Measurements from ENCODE around the gene LIM2. TPM values are rescaled to one million over a fixed set of nuclear protein-coding genes. Genes with fewer than 3 reads are reported as not detected.

Gene LIM2
- total and polyA plus RNA-seq, 2 experiments from 2014 or later, result not detected

DNA sequence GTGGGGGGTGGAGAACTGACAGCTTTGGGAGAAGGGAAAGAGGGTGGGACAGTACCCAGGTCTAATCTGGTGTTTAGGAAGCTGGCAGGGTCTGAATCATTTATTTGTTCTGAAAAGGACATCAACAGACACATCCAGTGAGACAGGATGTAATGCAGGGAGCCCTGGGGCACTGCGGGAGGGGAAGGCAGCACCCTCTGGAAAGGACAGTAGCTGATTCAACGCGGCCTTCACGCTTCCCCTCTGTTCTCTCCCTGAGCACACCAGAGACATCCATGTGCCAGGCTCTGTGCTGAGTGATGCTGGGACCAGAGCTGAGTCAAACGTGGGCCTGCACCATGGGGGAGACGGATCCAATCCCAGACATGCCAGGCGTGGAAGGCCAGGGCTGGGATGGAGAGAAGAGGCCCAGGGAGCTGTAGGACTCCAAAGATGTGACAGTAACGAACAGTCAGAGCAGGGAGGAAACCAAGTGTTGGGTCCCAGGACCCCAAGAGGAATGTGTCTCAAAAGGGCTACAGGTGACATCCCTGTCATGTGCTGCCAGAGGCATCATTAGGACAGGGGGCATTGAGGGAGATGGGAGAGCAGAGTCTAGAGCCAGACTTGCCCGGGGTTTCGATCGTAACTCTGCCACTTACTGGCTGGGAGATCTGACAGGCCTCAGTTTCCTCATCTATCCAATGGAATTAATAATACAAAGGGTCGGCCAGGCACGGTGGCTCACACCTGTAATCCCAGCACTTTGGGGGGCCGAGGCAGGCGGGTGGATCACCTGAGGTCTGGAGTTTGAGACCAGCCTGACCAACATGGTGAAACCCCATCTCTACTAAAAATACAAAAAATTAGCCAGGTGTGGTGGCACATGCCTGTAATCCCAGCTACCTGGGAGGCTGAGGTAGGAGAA is 23.3 kb downstream of the LIM2 start:
- H3K27ac Mint-ChIP-seq, result no peak overlapping the region
- Histone ChIP-seq H3K27ac (ENCODE audit: low read depth) (no peak overlapping the region), H3F3A (replicated peaks; ENCODE audit: low read depth) (no peaks in the 10 kb centered on the region; the same call in 1 of the 2 replicates), H3K79me2 (replicated peaks; ENCODE audit: insufficient read depth) (0 out of 2 replicates have a peak, but pooled peaks cover 4% of the 10 kb centered on the region), H3K4me3 (no peak overlapping the region), H2AFZ (no peak overlapping the region), H3K27me3 (ENCODE audit: insufficient read depth) (no peaks in the 10 kb centered on the region), H3K36me3 (ENCODE audit: insufficient read depth) (no peaks in the 10 kb centered on the region), H3K4me2 (no peak overlapping the region), H4K20me1 (replicated peaks; ENCODE audit: insufficient read depth) (no peaks in the 10 kb centered on the region), H3K9me2 (ENCODE audit: insufficient read depth) (no peaks in the 10 kb centered on the region), H3K4me1 (ENCODE audit: insufficient read depth) (peaks cover 15% of the 10 kb centered on the region; the same call in 1 of the 2 replicates)
- H3K36me3 Mint-ChIP-seq (ENCODE audit: low read depth), result no peaks in the 10 kb centered on the region; the same call in 2 of the 3 replicates
- no peak for ATAC-seq
- H3K27me3 Mint-ChIP-seq (ENCODE audit: insufficient read depth, low read depth, poor library complexity), result peaks cover 15% of the 10 kb centered on the region
- no peak for DNase-seq (ENCODE audit: low spot score)
- peaks cover 25% of the 10 kb centered on the region for H3K4me1 Mint-ChIP-seq
- H3K4me3 Mint-ChIP-seq, result peak overlapping the region; percentile 21
- no peaks in the 10 kb centered on the region for H3K9me3 Mint-ChIP-seq
- no peak for TF ChIP-seq EZH2 (IDR thresholded peaks at IDR 0.05; ENCODE audit: low read depth, unreplicated experiment)
- no peak for TF ChIP-seq ZNF331 (CRISPR knock-in tag; IDR thresholded peaks at IDR 0.05; ENCODE audit: low read depth)
- TF ChIP-seq NANOG (IDR thresholded peaks at IDR 0.05; ENCODE audit: borderline replicate concordance), result no peak
- TF ChIP-seq EZH2phosphoT487 (IDR thresholded peaks at IDR 0.05; ENCODE audit: unreplicated experiment), result no peak
- no peak for TF ChIP-seq ZNF462 (CRISPR knock-in tag; IDR thresholded peaks at IDR 0.05)
- TF ChIP-seq, protein P1, sequence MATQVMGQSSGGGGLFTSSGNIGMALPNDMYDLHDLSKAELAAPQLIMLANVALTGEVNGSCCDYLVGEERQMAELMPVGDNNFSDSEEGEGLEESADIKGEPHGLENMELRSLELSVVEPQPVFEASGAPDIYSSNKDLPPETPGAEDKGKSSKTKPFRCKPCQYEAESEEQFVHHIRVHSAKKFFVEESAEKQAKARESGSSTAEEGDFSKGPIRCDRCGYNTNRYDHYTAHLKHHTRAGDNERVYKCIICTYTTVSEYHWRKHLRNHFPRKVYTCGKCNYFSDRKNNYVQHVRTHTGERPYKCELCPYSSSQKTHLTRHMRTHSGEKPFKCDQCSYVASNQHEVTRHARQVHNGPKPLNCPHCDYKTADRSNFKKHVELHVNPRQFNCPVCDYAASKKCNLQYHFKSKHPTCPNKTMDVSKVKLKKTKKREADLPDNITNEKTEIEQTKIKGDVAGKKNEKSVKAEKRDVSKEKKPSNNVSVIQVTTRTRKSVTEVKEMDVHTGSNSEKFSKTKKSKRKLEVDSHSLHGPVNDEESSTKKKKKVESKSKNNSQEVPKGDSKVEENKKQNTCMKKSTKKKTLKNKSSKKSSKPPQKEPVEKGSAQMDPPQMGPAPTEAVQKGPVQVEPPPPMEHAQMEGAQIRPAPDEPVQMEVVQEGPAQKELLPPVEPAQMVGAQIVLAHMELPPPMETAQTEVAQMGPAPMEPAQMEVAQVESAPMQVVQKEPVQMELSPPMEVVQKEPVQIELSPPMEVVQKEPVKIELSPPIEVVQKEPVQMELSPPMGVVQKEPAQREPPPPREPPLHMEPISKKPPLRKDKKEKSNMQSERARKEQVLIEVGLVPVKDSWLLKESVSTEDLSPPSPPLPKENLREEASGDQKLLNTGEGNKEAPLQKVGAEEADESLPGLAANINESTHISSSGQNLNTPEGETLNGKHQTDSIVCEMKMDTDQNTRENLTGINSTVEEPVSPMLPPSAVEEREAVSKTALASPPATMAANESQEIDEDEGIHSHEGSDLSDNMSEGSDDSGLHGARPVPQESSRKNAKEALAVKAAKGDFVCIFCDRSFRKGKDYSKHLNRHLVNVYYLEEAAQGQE (IDR thresholded peaks at IDR 0.05; ENCODE audit: unreplicated experiment), result no peak
- TF ChIP-seq STAT1 (IDR thresholded peaks at IDR 0.05; ENCODE audit: unreplicated experiment), result no peak
- TF ChIP-seq, protein P2, sequence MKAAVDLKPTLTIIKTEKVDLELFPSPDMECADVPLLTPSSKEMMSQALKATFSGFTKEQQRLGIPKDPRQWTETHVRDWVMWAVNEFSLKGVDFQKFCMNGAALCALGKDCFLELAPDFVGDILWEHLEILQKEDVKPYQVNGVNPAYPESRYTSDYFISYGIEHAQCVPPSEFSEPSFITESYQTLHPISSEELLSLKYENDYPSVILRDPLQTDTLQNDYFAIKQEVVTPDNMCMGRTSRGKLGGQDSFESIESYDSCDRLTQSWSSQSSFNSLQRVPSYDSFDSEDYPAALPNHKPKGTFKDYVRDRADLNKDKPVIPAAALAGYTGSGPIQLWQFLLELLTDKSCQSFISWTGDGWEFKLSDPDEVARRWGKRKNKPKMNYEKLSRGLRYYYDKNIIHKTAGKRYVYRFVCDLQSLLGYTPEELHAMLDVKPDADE (IDR thresholded peaks at IDR 0.05), result no peak
- TF ChIP-seq ZNF114 (CRISPR knock-in tag; IDR thresholded peaks at IDR 0.05), result no peak
